HG03521 (cell line): ENCODE measurements around the gene ANKRD34C.

Experiments
- ATAC-seq: cut with Tn5 transposase; IDR thresholded peaks from one replicate; pipeline ENCODE4 v1.9.1; 2021; ENCODE audit warnings: mild to moderate bottlenecking, moderate library complexity; ENCODE audit not compliant: unreplicated experiment

The ANKRD34C gene

GRCh38 chr15:79282371-79283251 lies at the start of gene ANKRD34C:
Gene ANKRD34C, plus strand, starts transcription at chr15:79282722. Its CDS starts 10,563 bp downstream, at chr15:79293285.
- ATAC-seq = no peak

DNA sequence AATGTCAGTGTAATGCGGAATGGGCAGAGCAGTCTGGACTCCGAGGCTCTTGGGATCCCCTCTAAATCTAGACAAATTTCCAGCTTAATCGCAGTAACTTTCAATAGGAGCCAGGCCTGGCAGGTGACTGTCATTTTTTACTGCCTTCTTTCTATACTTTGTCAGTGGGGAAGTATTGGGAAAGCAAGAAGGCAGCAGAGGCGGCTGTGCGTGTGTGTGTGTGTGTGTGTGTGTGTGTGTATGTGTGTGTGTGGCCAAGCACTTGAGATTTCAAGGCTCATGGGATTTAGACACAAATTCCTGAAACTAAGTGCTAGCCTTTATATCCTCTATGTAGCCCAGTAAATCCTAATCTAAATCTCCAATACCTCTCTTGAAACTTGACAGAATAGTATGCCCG lies 49.3 kb upstream of the ANKRD34C start:
- ATAC-seq = no peak

- ATAC-seq = no peak
Measured at GRCh38 chr15:79240036-79240435, 42.5 kb upstream of the ANKRD34C start.

GRCh38 chr15:79243723-79244122 lies 38.8 kb upstream of the ANKRD34C start:
- ATAC-seq = no peak

GRCh38 chr15:79244876-79245275 lies 37.6 kb upstream of the ANKRD34C start:
- no peak for ATAC-seq

GRCh38 chr15:79248183-79248582 lies 34.3 kb upstream of the ANKRD34C start:
- ATAC-seq = no peak

GRCh38 chr15:79257454-79257853 lies 25.1 kb upstream of the ANKRD34C start:
- no peak for ATAC-seq

GRCh38 chr15:79261836-79262235 lies 20.7 kb upstream of the ANKRD34C start:
- ATAC-seq = no peak

DNA sequence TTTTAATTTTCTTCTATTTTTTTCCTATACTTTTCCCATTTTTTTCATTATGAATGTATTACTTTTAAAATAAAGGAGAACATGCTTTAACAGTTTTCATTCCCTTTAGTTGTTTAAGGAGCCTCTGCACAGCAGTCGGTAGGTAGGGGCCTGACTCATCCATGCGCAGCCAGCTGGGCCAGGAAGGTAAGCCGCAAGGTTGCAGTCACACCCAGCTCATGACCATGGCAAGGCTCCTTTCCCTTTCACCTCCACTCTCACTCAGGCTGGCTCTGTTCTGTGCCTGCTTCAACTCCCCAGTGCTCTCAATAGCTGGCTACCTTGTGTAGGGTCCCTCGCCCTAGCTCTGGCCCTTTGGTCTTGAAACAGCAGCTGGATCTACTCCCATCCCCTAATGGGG lies 17.4 kb upstream of the ANKRD34C start:
- no peak for ATAC-seq

DNA sequence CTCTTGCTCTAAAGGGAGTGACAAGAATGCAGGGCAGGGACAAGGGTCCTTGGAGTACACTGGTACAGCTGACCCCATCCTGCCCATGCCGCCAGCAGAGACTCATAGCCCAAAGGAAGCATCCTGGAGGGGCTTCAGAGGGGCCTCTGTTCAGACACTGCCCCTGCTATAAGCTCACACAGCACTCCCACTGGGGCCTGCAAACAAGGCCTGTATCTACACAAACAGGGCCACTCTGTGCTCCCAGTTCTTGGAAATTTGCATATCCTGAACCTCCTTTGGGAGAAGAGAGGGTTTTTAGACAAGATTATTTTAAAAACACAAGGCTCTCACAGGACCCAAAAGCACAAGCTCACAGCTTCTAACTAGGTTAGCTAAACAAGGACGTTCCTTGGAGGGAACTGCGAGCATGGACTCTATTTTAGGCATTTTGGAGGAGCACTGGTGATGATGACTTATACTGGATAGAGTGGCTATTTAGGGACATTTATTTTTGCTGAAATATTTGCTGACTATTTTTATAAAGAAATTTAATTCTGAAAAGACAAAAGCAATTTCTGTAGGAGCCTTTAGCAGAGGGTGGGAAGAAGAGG lies 16.4 kb upstream of the ANKRD34C start:
- no peak for ATAC-seq

GRCh38 chr15:79283252-79284048 lies 928 bp downstream of the ANKRD34C start:
- ATAC-seq = no peak

DNA sequence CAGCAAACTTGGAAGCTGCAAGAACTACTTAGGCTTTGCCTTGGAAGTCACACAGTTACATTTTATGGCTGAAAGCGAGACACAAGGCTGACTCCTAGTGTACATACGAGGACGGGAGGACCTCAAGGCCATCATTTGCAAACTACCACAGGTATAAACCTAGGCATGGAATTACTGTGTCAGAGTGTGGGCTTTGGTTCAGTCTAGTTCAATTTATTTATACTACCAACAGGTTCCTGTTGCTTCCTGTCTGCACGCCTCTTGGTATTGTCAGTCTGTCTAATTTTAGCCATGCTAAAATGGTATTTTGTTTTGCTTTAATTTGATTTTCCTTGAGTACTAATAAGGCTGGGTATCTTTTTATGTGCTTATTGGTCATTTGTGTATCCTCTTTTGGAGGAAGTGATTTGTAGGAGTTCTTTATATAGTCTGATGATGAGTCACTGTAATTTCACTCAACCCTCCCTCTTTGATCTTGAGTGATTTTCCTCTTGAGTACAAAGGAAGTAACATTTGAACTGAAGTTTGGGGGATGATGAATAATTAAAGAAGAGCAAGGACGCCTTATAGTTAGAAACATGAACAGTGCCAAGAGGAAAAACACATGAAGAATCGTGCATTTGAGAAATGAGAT lies 8.2 kb downstream of the ANKRD34C start:
- no peak for ATAC-seq

GRCh38 chr15:79292011-79292410 lies 9.5 kb downstream of the ANKRD34C start:
- ATAC-seq = no peak

DNA sequence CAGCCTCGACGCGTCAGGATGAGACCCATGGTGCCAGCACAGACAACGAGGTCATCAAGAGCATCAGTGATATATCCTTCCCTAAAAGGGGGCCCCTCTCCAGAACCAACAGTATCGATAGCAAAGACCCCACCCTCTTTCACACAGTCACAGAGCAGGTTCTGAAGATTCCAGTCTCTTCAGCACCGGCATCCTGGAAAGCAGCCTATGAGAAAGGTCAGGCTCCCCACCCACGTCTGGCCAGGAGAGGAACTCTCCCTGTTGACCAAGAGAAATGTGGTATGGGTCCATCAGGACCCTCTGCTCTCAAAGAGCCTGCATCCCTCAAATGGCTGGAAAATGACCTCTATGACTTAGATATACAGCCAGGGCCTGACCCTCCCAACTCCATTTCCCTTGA lies 11.6 kb downstream of the ANKRD34C start:
- ATAC-seq = no peak

DNA sequence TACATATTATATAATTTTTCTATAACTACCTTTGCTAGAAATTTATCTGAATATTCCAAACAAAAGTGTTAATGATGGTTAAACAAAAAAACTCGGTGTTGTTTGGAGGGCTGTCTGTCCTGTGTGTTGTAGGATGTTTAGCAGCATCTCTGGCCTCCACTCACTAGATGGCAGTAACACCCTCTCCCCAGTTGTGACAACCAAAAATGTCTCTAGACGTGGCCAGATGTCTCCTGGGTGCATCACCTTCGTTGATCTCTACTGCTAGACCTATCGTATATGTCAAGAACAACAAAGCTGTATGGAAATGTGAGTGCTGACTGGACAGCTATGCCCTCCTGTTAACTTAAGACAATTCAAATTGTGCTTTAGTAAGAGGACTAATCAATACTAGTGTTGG lies 14.1 kb downstream of the ANKRD34C start:
- no peak for ATAC-seq

DNA sequence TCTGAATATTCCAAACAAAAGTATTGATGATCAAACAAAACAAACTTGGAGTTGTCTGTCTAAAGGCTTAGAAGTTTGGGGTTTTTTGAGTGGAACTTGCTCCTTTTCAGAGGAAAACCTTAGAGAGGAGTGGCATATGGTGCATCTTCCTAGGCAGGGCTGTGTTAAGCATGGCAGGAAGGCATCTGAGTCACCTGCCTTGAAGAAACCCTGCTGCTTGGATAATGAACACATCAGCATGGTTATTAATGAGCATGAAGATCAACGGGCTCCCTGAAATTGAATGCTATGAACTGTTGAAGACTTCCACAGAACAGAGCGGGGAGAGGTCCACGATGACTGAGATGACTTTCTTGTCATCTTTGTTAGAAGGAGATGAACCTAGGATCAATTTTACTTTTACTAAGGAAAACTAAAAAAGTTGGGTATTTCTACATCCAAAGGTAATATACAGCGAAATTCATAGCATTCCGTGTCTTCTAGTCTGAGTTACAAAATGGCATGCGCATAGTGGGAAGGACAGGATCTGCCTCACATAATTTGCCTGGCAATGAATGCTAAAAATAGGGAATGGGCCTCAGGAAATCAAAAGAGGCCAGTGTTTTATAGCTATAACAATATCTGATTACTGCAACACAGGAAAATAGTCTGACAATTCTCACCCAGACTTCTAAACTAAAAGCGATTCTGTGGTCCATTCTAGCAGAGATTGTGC lies 16.8 kb downstream of the ANKRD34C start:
- ATAC-seq = no peak

DNA sequence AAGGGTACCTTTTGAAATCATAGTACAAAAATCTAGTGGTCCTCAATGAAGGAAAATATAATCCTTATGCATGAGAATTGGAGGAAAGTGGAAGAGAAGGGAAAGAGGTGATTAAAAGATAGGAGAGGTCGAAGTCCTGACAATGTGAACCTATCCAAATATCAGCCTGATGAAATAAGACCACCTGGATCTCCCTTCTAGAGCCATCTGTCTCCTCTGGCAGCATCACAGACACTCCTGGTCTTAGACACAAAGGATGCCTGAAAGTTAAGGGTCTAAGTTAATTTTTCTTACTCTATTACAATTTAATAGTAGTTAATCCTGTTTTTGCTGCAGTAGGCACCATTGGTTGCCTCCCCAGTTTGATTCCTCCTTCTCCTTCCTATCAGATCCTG lies 17.3 kb downstream of the ANKRD34C start:
- ATAC-seq = no peak

GRCh38 chr15:79307251-79307650 lies 24.7 kb downstream of the ANKRD34C start:
- no peak for ATAC-seq

- ATAC-seq = no peak
Measured at GRCh38 chr15:79308874-79309273, 26.4 kb downstream of the ANKRD34C start.

DNA sequence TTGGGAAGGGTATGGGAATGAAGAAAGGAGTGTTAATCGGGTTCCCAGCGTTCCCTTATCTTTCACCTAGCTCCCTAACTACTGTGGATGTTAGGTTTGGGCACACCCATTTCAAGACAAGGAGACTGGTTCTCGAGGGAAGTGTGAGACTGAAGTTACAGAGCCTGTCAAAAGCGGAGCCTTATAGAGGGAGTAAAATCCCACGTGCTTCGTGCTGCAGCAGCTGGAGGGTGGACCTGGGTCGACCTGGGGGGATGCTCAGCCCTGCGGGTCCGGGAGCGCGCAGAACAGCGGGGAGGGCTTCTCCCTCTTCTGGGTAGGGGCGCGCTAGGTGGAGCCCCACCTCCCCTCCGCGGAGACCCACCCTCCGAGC lies 28.1 kb downstream of the ANKRD34C start:
- peak; percentile 23 for ATAC-seq
